ENCODE results near the gene COQ8B.

DNA sequence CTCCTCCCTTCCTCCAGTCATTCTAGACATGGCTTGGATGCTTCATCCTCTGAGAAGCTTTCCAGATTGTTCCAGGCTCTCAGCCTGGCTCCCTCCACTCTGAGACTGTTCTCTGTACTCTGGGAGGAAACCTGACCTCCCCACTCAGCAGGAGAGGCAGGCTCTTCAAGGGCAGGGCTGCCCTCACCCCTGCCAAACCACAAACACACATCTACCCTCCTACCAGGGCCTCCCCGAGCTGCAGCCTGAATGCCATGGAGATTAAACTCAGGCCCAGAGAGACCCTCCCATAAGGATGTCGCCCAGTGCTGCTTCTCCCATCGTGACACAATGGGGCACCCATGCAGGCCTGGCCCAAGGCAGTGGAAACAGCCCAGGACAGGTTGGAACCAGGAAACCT is 42.4 kb downstream of the COQ8B start:
- no peak for TF ChIP-seq SUZ12 (IDR thresholded peaks at IDR 0.05; ENCODE audit: extremely low read depth, insufficient read depth, insufficient read length)
- no peak for TF ChIP-seq YY1 (IDR thresholded peaks at IDR 0.05; ENCODE audit: insufficient read depth, insufficient read length)
- no peak for TF ChIP-seq ZNF274 (IDR thresholded peaks at IDR 0.05; ENCODE audit: low read depth, low read length)

Data from NT2/D1 (cell line).